Stimulated activated CD8-positive, alpha-beta memory T cell treated with anti-CD3 and anti-CD28 coated beads, Interleukin-12 subunit alpha, Interleukin-12 subunit beta, amount 100 ng/mL, for 24 hours (primary cell): ENCODE results near the gene PLEKHG4B.

ENCODE experiments used
- DNase-seq: peaks from one replicate; pipeline ENCODE4 v3.0.0-alpha.2; 2020; ENCODE audit errors: extremely low read depth

PLEKHG4B gene

GRCh38 chr5:130601-131131, 38.7 kb downstream of the PLEKHG4B start:
- DNase-seq, result no peak

- DNase-seq, result no peak
Observed at GRCh38 chr5:136901-137300, 44.9 kb downstream of the PLEKHG4B start.

- DNase-seq, result no peak
Observed at GRCh38 chr5:137741-138140, 45.8 kb downstream of the PLEKHG4B start.

- DNase-seq, result no peak
Observed at GRCh38 chr5:138936-139335, 47.0 kb downstream of the PLEKHG4B start.

- no peak for DNase-seq
Observed at GRCh38 chr5:139579-140442, 47.8 kb downstream of the PLEKHG4B start.

- no peak for DNase-seq
Observed at GRCh38 chr5:140443-140829, 48.5 kb downstream of the PLEKHG4B start.

GRCh38 chr5:141211-141610, 49.2 kb downstream of the PLEKHG4B start:
- DNase-seq, result no peak

- no peak for DNase-seq
Observed at GRCh38 chr5:141761-142160, 49.8 kb downstream of the PLEKHG4B start.

- no peak for DNase-seq
Observed at GRCh38 chr5:142246-142810, 50.4 kb downstream of the PLEKHG4B start.

- DNase-seq, result no peak
Observed at GRCh38 chr5:143041-143440, 51.1 kb downstream of the PLEKHG4B start.

GRCh38 chr5:144941-145340, 53.0 kb downstream of the PLEKHG4B start:
- no peak for DNase-seq

GRCh38 chr5:145585-146323, 53.8 kb downstream of the PLEKHG4B start:
- DNase-seq, result no peak

GRCh38 chr5:147751-148150, 55.8 kb downstream of the PLEKHG4B start:
- DNase-seq, result no peak

- no peak for DNase-seq
Observed at GRCh38 chr5:149745-150485, 57.9 kb downstream of the PLEKHG4B start.

- DNase-seq, result no peak
Observed at GRCh38 chr5:150746-151145, 58.8 kb downstream of the PLEKHG4B start.

GRCh38 chr5:152077-152476, 60.1 kb downstream of the PLEKHG4B start:
- DNase-seq, result no peak

GRCh38 chr5:153256-153655, 61.3 kb downstream of the PLEKHG4B start:
- no peak for DNase-seq

- DNase-seq, result no peak
Observed at GRCh38 chr5:154236-154635, 62.3 kb downstream of the PLEKHG4B start.

GRCh38 chr5:154826-155225, 62.9 kb downstream of the PLEKHG4B start:
- DNase-seq, result no peak

- no peak for DNase-seq
Observed at GRCh38 chr5:155651-156410, 63.9 kb downstream of the PLEKHG4B start.
